KOPT-K1 (cell line): ENCODE data around the gene GSN.

Experiments
- H3K27ac ChIP-seq: fragments of 200-600 bp; sonication (generic); 2 replicates; pipeline ENCODE4 v1.5.1; 2016; ENCODE audit warnings: antibody characterized with exemption, mild to moderate bottlenecking, low read depth, low read length; ENCODE audit not compliant: poor library complexity, severe bottlenecking
- H3K36me3 ChIP-seq: fragments of 200-600 bp; sonication (generic); 2 replicates; pipeline ENCODE4 v1.5.1; 2017; ENCODE audit warnings: antibody characterized with exemption, mild to moderate bottlenecking, low read length, moderate library complexity; ENCODE audit not compliant: insufficient read depth
- H3K9me3 ChIP-seq: fragments of 200-600 bp; sonication (generic); 2 replicates; pipeline ENCODE4 v1.5.1; 2017; ENCODE audit warnings: antibody characterized with exemption, low read length, mild to moderate bottlenecking; ENCODE audit not compliant: insufficient read depth, poor library complexity, severe bottlenecking

Gene GSN

GRCh38 chr9:121376214-121376830 lies 108.4 kb downstream of the GSN start:
- H3K27ac ChIP-seq = no peak overlapping the region

GRCh38 chr9:121380846-121381245 lies 112.9 kb downstream of the GSN start:
- no peak overlapping the region for H3K27ac ChIP-seq
- no peaks in the 10 kb centered on the region for H3K36me3 ChIP-seq
- H3K9me3 ChIP-seq = peaks cover 9% of the 10 kb centered on the region

More at GRCh38 chr9:121376214-121376830, 108.4 kb downstream of the GSN start:
- H3K36me3 ChIP-seq = no peaks in the 10 kb centered on the region
- H3K9me3 ChIP-seq = peaks cover 9% of the 10 kb centered on the region
